Astrocyte (in vitro differentiated cells and primary cell): Measurements from ENCODE around the gene SPDL1.

Source experiments
- CTCF ChIP-seq: IDR thresholded peaks from 2 replicates; pipeline ENCODE4 v1.5.1; 2011; ENCODE audit warnings: low read depth, mild to moderate bottlenecking, inconsistent platforms, low read length, moderate library complexity; ENCODE audit not compliant: insufficient read depth
- EZH2 ChIP-seq: IDR thresholded peaks from 2 replicates; pipeline ENCODE4 v1.6.1; 2012; ENCODE audit warnings: mild to moderate bottlenecking, low read length, inconsistent platforms; ENCODE audit not compliant: insufficient read depth

- TF ChIP-seq CTCF (no peak), EZH2 (no peak)
These were observed 2.6 kb upstream of the SPDL1 start for GRCh38 chr5:169580964-169581363.
